T-helper 2 cell (primary cell): Measurements from ENCODE around the gene PYGM.

Experiments
- DNase-seq, 5 experiments: peaks; one replicate each; pipeline versions ENCODE4 v3.0.0 to v3.0.0-alpha.2; 2012 to 2022

PYGM gene

DNA sequence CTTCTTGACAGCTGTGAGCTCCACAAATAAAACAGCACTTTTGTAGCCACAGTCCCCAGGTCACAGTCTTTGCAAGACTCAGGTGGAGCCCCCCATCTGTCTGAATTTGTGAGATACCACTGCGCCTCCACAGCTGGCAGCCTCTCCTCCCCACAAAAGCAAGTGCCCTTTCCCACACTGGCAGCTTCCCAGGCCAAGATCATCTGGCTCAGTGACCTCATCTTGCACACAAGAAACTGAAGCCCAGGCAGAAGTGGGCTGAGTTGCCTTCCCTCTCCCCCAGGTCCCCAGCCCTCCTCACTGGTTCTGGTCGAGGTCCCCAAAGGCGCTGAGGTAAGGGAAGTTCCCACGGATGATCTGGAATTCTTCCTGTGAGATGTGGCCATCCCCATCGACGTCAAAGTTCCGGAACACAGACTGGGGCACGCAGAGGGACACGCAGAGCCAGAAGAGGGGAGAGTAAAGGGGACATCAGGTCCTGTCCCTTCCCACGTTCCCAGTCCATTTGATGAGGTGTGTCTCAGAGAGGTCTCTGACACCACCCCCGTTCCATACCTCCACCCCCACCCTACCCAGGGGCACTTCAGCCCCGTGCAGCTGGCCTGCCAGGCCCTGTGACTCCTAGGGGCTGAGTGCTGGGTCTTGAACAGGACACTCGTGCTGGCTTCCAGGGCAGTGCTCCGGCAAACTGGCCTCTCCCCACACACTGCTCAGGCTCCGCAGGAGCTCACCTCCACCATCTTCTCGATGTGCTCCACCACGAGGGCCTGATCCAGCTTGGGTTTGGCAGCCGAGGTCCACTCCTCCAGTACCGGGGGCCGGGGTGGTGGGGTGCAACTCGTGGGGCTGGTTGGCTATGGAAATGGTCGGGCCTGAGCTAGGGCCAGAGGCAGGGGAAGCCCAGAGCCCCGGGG lies 24.7 kb downstream of the PYGM start:
- DNase-seq = no peak

- no peak for DNase-seq
These were observed 28.2 kb downstream of the PYGM start for GRCh38 chr11:64731601-64732000.

GRCh38 chr11:64729851-64730382 lies 29.9 kb downstream of the PYGM start:
- DNase-seq = no peak

- no peak for DNase-seq
These were observed 30.9 kb downstream of the PYGM start for GRCh38 chr11:64728757-64729365.

DNA sequence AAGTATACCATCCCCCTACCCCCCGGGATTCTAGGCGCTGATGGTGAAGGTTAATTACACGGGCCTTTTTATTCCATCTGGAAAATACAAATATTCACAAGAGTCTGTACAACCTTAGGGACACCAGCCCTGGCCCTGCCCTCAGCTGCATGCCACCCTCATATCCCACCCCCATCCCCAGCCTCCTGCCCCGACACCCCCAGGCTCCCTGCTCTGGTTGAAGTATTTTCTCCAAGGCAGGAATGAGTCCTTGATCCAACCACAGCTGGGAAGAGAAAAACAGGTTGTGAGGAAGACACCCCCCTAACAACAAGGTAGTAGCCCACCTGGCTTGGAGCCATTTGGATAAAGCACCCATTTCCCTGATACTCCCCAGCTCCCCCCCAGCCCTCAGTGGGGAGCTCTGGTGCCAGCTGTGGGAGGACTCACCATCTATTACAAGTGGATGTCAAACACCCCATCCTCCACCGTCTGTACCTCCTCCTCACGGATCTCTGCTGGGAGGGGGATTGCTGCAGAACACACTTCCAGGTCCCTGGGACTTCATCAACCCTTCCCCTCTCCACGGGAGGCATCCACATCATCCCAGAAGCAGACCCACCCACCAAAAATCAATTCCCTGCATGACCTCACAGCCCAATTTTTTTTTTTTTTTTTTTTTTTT lies 32.8 kb downstream of the PYGM start:
- DNase-seq = no peak

GRCh38 chr11:64726211-64726641 lies 33.5 kb downstream of the PYGM start:
- no peak for DNase-seq

DNA sequence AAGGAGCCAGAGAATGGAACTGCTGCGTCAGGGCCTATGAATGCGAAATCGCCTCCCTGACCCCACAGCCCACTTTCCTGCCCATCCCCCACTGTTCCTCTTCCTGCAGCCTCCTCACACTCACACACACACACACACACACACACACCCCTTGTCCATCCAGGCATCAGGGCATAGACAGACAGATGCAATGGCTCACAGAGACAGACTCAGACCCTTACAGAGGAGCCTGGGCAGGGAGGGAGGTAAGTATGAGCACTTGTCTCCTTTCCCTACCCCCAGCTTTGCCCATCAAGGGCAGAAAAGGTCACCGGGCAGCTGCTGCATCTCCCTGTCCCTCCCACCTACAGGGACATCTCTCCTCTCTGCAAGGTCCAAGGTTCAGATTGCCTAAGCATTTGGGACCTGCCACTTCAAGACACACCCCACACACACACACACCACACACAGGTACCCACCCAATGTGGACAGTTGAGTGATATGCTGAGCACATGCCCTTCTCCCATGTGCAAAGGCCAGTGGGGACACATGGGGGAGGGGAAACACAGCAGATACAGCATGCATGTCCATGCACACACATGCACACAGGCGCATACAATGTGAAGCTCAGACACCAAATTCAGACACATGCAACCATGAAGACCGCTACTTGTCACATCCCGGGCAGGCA lies 34.8 kb downstream of the PYGM start:
- DNase-seq = no peak

DNA sequence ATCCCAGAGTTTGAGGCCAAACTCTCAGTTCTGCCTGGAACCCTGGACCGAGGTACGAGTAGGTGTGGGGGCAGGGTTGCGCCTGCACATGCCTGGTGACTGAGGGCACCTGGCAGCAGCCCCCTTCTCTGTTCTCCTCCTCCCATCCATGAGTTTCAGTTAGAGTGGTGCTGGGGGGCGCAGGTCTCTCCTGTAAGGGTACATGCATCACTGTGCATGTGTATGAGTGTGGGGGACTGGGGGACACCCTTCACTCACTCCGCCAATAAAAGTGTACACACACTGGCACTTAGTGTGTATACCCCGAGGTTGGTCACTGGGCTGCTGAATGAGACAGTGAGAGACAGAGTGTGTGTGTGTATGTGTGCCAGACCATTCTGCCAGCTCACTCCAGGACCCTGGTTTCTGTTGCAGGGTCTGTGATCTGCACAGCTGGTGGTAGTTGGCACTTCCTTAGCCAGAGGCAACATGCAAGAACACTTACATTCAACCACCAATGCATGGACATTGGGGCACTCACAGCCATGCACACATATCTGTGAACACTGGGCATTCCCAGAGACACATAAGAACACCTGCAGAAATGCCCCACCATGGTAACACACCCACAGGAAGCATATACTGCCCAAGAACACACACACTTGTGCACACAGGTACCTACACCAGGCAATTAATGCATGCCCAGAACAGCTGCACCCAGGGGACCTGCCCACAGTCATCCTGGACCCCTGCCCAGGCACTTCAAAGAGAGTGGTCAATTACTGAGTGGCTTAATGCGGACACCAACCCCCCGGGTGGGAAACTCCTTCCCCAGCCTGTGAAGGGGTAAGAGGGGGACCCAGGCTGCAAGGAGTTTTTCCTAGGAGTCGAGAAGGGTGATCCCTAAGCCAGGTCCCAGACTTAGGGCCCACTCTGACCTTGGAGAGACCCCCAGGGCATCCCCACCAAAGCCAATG lies 35.6 kb downstream of the PYGM start:
- no peak for DNase-seq

DNA sequence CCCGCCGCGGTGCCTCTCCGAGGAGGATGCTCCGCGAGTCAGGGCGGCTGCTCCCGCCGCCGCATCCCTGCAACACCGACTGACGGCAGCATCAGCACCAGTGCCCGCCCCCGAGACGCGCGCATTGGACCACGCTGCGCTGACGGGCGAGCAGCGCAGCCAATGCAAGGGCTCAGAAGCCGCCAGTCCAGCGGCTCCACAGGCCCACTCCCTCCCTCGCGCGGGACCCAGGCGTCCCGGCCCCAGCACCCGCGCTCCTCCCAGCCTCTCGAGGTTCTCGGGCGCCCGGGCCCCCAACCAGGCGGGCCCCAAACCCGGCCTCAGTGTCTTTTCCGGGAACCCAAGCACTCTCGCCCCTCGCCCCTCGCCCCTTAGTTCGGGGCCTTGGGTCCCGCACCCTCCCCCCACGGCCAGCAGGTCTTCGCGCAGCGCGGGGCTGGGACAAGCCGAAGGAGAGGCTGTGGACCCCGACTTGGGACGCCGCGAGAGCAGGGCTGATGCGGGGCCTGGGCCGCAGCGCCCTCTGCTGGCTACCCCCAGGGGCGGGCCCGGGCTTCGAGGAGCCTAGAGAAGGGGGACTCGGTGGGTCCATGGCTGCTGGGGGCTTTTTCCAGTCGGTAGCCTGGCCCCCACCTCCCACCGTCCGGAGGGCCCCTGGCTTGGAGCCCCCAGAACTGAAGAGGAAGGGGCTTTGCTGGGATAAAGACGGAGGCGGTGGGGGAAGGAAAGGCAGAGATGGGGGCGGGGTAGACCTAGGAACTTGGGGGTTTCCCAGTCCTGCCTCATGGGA lies 36.5 kb downstream of the PYGM start, which contains the start of gene NRXN2:
TSS of gene NRXN2 (minus strand) at position 81 of the 790 bp plus-strand sequence. CDS start 9,498 bp downstream, outside the sequence.
- DNase-seq = peak; percentile 67 to 92 (median 81)

DNA sequence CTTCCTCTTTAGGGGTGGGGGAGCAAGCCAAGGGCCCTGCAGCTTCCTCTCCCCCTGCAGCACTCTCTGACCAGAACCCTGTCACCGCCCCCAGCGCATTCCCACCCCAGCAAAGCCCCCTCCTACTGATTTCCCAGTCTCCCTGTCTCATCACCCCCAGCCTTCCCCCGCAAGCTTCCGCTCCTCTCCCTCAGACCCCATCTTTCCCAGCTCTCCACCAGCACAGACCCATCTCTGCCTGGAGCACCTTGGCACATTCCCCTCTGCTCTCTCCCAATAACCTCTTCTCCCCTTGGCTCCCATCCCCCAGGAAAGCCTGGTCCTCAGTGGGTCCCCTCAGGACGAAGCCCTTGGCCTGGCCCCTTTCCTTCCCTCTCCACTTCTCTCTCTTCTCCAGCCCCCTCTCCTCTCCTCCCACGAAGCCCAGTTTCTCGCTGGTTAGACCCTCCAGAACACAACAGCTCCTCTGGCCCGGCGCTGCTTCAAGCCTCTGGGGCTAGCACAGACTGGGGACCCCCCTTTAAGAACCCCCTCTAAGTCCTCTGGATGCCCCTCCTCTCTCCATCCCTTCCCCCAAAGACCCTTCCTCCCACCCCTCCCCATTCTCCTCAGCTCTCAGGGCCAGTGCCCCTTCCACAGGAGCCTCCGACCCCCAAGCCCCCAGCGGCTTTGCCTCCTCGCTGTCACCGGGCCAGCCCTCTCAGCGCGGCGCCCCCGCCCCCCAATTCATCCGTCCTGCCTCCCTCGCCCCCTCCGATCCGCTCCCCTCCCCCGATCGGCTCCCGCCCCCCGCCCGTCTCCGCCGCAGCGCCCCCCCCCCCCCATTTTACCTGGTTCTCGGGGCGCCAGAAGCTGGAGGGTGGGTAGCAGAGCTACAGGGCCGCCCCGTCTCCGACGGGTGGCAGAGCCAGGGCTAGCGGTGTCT lies 37.4 kb downstream of the PYGM start:
- DNase-seq = no peak

- no peak for DNase-seq
These were observed 38.4 kb downstream of the PYGM start for GRCh38 chr11:64721359-64721699.

DNA sequence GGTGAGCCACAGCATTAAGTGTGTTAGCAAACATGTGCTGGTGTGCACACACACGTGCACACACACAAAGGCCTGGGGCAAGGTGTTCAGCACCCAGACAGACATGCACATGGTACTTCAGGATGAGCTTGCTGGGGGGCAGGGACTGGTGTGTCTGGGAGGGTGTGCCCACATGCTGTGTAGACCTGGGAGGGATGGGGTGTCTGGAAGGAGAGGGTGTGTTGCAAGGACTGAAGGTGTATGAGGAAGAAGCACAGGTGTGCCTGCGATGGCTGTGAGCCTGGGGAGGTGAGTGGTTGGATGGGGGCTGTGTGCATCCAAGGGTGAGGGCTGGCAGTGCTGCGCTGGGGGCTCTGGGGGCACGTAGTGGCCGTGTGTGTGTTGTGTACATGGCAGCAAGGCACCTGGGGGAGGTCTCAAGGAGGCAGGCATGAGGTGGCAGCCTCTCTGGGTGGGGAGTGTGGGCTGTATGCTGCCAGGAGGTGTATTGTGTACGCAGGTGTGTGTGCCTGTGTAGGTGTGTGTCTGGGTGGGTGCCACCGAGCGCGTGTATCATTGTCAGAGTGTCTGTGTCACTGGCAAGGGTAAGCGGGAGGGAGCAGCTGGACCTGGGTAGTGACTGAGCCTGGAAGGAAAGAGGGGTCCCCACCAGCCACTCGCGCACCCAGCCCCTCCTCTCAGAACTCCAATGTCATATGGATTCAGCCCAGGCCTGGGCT lies 39.0 kb downstream of the PYGM start:
- no peak for DNase-seq

DNA sequence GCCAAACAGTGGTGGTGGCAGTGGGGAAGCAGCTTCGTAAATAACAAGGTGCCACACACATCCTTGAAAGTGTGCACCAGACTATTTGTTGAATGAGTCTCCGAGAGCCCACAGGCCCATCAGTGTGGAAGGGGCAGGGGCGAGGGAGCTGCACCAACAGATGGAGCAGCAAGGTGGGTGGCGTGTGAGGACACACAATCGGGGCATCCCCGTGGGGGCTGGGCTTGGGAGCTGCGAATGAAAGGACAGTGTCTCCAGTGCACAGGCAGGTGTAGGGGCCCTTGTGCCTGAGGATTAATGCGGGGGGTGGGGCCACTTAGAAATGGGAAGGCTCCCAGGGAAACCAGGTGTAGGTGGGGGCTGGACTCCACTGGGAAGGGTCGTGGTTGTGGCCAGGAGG lies 39.6 kb downstream of the PYGM start:
- no peak for DNase-seq

DNA sequence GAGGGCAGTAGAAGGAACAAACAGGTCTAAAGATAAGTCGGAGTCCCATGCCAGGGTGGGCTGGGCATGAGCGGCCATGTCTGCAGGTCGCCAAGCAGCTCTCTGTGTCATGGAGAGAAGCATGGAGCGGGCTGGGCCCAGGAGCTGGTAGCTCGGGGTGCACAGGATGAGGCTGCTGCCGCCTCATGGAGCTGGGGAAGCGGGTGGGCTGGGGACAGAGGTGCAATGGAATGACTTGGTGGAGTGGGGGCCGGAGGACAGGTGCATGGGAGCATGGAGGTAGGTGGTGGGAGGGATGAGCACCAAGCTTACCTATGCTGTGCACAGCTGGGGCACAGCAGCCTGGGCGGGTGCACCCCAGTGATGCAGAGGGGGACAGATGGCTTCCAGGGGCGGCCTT lies 40.4 kb downstream of the PYGM start:
- DNase-seq = no peak

- DNase-seq = no peak
These were observed 41.0 kb downstream of the PYGM start for GRCh38 chr11:64718780-64719124.

- DNase-seq = no peak
These were observed 41.5 kb downstream of the PYGM start for GRCh38 chr11:64718084-64718779.

GRCh38 chr11:64717268-64717578 lies 42.6 kb downstream of the PYGM start:
- no peak for DNase-seq

- no peak for DNase-seq
These were observed 43.1 kb downstream of the PYGM start for GRCh38 chr11:64716473-64717267.
